ENCODE results near the gene TSPAN17.

The TSPAN17 gene

GRCh38 chr5:176704817-176705216, 57.5 kb downstream of the TSPAN17 start:
- DNase-seq (ENCODE audit: low read depth, low spot score) = no peak
